OCI-LY7 (cell line): ENCODE results near the gene ALDH3B1. TPM values are rescaled to one million over a fixed set of nuclear protein-coding genes. Genes with fewer than 3 reads are reported as not detected.

Source experiments
- BruUV-seq: library from RNA; stranded (reverse); fragments of 400-500 nt; replicated peaks from 2 replicates; lab custom pipeline; 2021; lab: Mats Ljungman, UMichigan
- CTCF ChIA-PET: fragments of 300-600 bp; sonication (Branson Sonifier 250); formaldehyde crosslinking; loops from one replicate; lab custom pipeline; 2022; ENCODE audit warnings: antibody characterized with exemption; ENCODE audit not compliant: unreplicated experiment; lab: Charles Lee
- POLR2A ChIA-PET: fragments of 300-600 bp; sonication (Branson Sonifier 250); formaldehyde crosslinking; loops from one replicate; lab custom pipeline; 2022; ENCODE audit warnings: antibody characterized with exemption; lab: Charles Lee
- DNase-seq: peaks from one replicate; pipeline ENCODE4 v3.0.0-alpha.2; 2015; ENCODE audit warnings: low spot score
- H2AFZ ChIP-seq: fragments of 200-600 bp; sonication (generic), shearing (Covaris generic); 2 replicates; pipeline ENCODE4 v1.6.1; 2014; ENCODE audit warnings: mild to moderate bottlenecking, antibody characterized with exemption, low read length, moderate library complexity
- H3K27ac ChIP-seq: fragments of 200-600 bp; sonication (generic); 2 replicates; pipeline ENCODE4 v1.5.1; 2014; ENCODE audit warnings: mixed run types, low read depth, mild to moderate bottlenecking, moderate library complexity, low read length, inconsistent platforms; ENCODE audit not compliant: poor library complexity, severe bottlenecking
- H3K36me3 ChIP-seq: fragments of 200-600 bp; sonication (generic); 2 replicates; pipeline ENCODE4 v1.6.1; 2014; ENCODE audit warnings: mild to moderate bottlenecking, antibody characterized with exemption, low read length, moderate library complexity, mixed read lengths; ENCODE audit not compliant: insufficient read depth
- H3K4me1 ChIP-seq: fragments of 200-600 bp; sonication (generic); 2 replicates; pipeline ENCODE4 v1.5.1; 2014; ENCODE audit warnings: mild to moderate bottlenecking, low read length; ENCODE audit not compliant: insufficient read depth, poor library complexity, severe bottlenecking
- H3K4me2 ChIP-seq: fragments of 200-600 bp; sonication (generic); 2 replicates; pipeline ENCODE4 v1.6.1; 2014; ENCODE audit warnings: mild to moderate bottlenecking, low read length
- H3K4me3 ChIP-seq: fragments of 200-600 bp; sonication (generic); 2 replicates; pipeline ENCODE4 v1.5.1; 2014; ENCODE audit warnings: mild to moderate bottlenecking, low read depth, low read length; ENCODE audit not compliant: poor library complexity, severe bottlenecking
- H3K79me2 ChIP-seq: fragments of 200-600 bp; sonication (generic); 2 replicates; pipeline ENCODE4 v1.6.1; 2016; ENCODE audit warnings: low read depth, mild to moderate bottlenecking, low read length, moderate library complexity, mixed read lengths; ENCODE audit not compliant: insufficient read depth
- H3K9me2 ChIP-seq: fragments of 200-600 bp; sonication (generic); 2 replicates; pipeline ENCODE4 v1.6.1; 2016; ENCODE audit warnings: mild to moderate bottlenecking, low read length, mixed read lengths; ENCODE audit not compliant: insufficient read depth
- H3K9me3 ChIP-seq: fragments of 200-600 bp; sonication (generic); 2 replicates; pipeline ENCODE4 v1.6.1; 2014; ENCODE audit warnings: mild to moderate bottlenecking, mixed run types, low read length, mixed read lengths
- H4K20me1 ChIP-seq: fragments of 200-600 bp; sonication (generic); 2 replicates; pipeline ENCODE4 v1.6.1; 2014; ENCODE audit warnings: mild to moderate bottlenecking, antibody characterized with exemption, low read length, moderate library complexity, mixed read lengths; ENCODE audit not compliant: insufficient read depth
- EZH2phosphoT487 ChIP-seq: fragments of 200-600 bp; sonication (generic); IDR thresholded peaks from 2 replicates; pipeline ENCODE4 v1.6.1; 2018; ENCODE audit warnings: low read depth, borderline replicate concordance, mild to moderate bottlenecking, mixed run types, antibody characterized with exemption, low read length, moderate library complexity, mixed read lengths
- intact Hi-C: fragments of 100-400 bp; cut with micrococcal nuclease; formaldehyde crosslinking; loops from one replicate; pipeline ENCODE4 v1.10.0; 2022; ENCODE audit not compliant: unreplicated experiment
- total RNA-seq, 2 experiments: library from RNA; depleted of rRNA in 1 of 2; stranded (reverse); fragments of >200 nt in 1 of 2; shearing (Covaris generic) in 1 of 2; gene quantifications; 2 replicates each; pipeline ENCODE4 v1.2.3, GENCODE V29; 2014 to 2022
- TF ChIP-seq, protein P1 (sequence below): fragments of 200-600 bp; sonication (generic); conservative IDR thresholded peaks from 2 replicates; pipeline ENCODE4 v1.5.1; 2014; ENCODE audit warnings: mild to moderate bottlenecking, antibody characterized with exemption, low read length, moderate library complexity, mixed read lengths

The ALDH3B1 gene
- total RNA-seq, 2 experiments from 2014 or later, result 0.50 to 0.53 TPM

DNA sequence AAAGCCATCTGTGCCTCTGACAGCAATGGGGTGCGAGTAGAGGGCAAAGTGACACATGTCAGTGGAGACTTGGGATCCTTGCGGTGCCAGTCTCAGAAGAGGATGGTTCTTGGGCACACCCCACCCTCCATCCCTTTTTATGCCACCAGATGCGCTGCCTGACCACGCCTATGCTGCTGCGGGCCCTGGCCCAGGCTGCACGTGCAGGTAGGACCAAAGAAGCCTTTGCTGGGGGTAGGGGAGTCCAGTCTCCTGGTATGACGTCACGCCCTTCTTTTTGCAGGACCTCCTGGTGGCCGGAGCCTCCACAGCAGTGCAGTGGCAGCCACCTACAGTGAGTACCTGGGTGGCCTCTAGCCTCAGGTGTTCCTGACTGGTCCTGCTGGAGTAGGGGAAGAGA is 21.9 kb downstream of the ALDH3B1 start:
- BruUV-seq, result no TSS peak
- Histone ChIP-seq H4K20me1 (no peaks in the 10 kb centered on the region), H3K4me2 (peak overlapping the region; percentile 97), H3K9me2 (no peaks in the 10 kb centered on the region), H2AFZ (no peak overlapping the region), H3K79me2 (peaks cover 11% of the 10 kb centered on the region; the same call in 1 of the 2 replicates), H3K4me1 (peaks cover 28% of the 10 kb centered on the region), H3K9me3 (no peaks in the 10 kb centered on the region), H3K4me3 (peak overlapping the region; percentile 93), H3K27ac (no peak overlapping the region), H3K36me3 (peaks cover 22% of the 10 kb centered on the region)
- ChIA-PET CTCF (no interaction called here), POLR2A (interaction anchor here (1.5 kb wide), 1 partner anchor 9 kb away, joined by 3 read pairs; no protein-coding TSS in a partner anchor)
- TF ChIP-seq, protein P1, sequence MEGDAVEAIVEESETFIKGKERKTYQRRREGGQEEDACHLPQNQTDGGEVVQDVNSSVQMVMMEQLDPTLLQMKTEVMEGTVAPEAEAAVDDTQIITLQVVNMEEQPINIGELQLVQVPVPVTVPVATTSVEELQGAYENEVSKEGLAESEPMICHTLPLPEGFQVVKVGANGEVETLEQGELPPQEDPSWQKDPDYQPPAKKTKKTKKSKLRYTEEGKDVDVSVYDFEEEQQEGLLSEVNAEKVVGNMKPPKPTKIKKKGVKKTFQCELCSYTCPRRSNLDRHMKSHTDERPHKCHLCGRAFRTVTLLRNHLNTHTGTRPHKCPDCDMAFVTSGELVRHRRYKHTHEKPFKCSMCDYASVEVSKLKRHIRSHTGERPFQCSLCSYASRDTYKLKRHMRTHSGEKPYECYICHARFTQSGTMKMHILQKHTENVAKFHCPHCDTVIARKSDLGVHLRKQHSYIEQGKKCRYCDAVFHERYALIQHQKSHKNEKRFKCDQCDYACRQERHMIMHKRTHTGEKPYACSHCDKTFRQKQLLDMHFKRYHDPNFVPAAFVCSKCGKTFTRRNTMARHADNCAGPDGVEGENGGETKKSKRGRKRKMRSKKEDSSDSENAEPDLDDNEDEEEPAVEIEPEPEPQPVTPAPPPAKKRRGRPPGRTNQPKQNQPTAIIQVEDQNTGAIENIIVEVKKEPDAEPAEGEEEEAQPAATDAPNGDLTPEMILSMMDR, result no peak
- TF ChIP-seq EZH2phosphoT487, result no peak
- DNase-seq, result no peak
- intact Hi-C loops, result no loop called here

DNA sequence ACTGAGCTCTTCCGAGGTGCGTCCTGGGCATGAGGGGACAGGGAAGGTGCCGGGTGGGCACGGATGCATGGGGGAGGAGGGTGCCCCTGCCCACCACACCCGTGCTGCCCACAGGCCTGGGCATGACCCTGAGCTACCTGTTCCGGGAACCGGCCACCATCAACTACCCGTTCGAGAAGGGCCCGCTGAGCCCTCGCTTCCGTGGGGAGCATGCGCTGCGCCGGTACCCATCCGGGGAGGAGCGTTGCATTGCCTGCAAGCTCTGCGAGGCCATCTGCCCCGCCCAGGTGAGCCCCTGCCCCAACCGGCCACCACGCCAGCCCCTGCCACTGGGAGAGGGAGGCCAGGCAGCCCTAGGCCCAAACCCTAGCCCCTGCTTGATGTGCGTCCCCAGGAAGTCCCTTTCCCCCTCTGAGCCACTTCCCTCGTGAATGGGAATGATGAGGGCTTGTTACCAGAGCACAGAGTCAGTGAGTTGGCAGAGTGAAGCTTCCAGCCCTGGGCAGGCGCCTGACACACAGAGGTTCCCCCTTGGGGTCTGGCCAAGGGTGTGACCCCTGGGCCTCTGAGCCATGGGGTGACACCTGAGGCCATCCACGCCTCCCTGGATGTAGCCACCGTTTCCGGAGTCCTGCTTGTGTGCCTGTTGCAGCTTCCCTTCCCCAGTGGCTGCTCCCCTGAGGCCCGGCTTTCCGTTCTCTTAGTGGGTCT is 23.0 kb downstream of the ALDH3B1 start:
- Histone ChIP-seq H2AFZ (no peak overlapping the region), H4K20me1 (no peaks in the 10 kb centered on the region), H3K4me2 (no peak overlapping the region), H3K36me3 (peaks cover 22% of the 10 kb centered on the region), H3K79me2 (peaks cover 11% of the 10 kb centered on the region; the same call in 1 of the 2 replicates), H3K9me3 (no peaks in the 10 kb centered on the region), H3K4me1 (peaks cover 32% of the 10 kb centered on the region), H3K4me3 (no peak overlapping the region), H3K9me2 (no peaks in the 10 kb centered on the region), H3K27ac (no peak overlapping the region)
- no TSS peak for BruUV-seq
- TF ChIP-seq, protein P1, result no peak
- no peak for TF ChIP-seq EZH2phosphoT487
- ChIA-PET POLR2A (interaction anchor here (0.6 to 1.5 kb wide), 2 partner anchors 8 to 55 kb away, joined by 3 to 8 read pairs; no protein-coding TSS in a partner anchor), CTCF (no interaction called here)
- DNase-seq, result no peak
- intact Hi-C loops, result no loop called here

DNA sequence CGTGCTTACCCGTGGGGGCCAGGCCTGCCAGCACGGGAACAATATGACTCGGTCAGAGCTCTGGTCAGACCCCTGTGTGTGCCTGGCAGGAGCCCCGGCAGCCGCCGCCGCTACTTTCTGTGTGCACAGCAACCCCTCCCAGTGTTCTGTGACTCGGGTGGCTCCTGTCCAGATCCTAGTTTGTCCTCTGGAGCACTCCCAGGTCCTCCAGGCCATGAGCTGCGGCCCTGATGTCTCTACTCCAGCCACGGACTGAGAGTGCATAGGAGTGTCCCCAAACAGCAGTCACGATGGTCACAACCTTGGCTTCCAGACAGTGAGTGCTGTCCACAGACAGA is 23.6 kb downstream of the ALDH3B1 start:
- peaks cover 22% of the 10 kb centered on the region for H3K36me3 ChIP-seq
- no peak overlapping the region for H3K4me2 ChIP-seq
- intact Hi-C loops, result no loop called here
- H3K9me2 ChIP-seq, result no peaks in the 10 kb centered on the region
- CTCF ChIA-PET, result no interaction called here
- no TSS peak for BruUV-seq
- no peaks in the 10 kb centered on the region for H4K20me1 ChIP-seq
- no peak for DNase-seq
- H3K27ac ChIP-seq, result no peak overlapping the region
- no peak overlapping the region for H2AFZ ChIP-seq
- no peak overlapping the region for H3K4me3 ChIP-seq
- H3K79me2 ChIP-seq, result peaks cover 11% of the 10 kb centered on the region; the same call in 1 of the 2 replicates
- no peak for TF ChIP-seq EZH2phosphoT487
- TF ChIP-seq, protein P1, result no peak
- H3K4me1 ChIP-seq, result peaks cover 37% of the 10 kb centered on the region
- no peaks in the 10 kb centered on the region for H3K9me3 ChIP-seq
- POLR2A ChIA-PET, result no interaction called here
